HG03025 (cell line): ENCODE data around the gene UBE2G1.
A peak's percentile ranks its signal among the peaks of the same experiment; 100 is the strongest.
"Not testable (repeated sequence)": the region's sequence is repeated elsewhere in the genome, so short reads cannot be mapped to it uniquely, and the experiment has no call there.

Experiments
- ATAC-seq: cut with Tn5 transposase; IDR thresholded peaks from one replicate; pipeline ENCODE4 v1.9.1; 2021; ENCODE audit warnings: mild to moderate bottlenecking, moderate library complexity; ENCODE audit not compliant: unreplicated experiment, low FRiP score

The UBE2G1 gene

GRCh38 chr17:4366327-4367063 is at the start of gene UBE2G1:
Gene UBE2G1, minus strand, starts transcription at chr17:4366675. Its CDS starts 359 bp downstream, at chr17:4366316.
- ATAC-seq, result peak; percentile 65

- ATAC-seq, result no peak
Measured at GRCh38 chr17:4412933-4413831, 46.7 kb upstream of the UBE2G1 start.

DNA sequence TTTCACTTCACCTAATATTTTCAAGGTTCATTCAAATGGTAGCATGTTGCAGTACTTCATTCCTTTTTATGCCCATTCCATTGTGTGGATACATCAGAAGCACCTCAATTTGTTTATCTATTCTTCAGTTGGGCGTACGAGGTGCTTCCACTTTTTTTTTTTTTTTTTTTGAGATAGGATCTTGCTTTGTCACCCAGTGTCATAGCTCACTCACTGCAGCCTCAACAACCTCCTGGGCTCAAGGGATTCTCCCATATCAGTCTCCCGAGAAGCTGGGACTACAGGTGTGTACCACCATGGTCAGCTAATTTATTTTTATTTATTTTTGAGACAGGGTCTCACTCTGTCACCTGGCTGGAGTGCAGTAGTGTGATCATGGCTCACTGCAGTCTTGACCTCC is 44.7 kb upstream of the UBE2G1 start:
- ATAC-seq, result no peak

DNA sequence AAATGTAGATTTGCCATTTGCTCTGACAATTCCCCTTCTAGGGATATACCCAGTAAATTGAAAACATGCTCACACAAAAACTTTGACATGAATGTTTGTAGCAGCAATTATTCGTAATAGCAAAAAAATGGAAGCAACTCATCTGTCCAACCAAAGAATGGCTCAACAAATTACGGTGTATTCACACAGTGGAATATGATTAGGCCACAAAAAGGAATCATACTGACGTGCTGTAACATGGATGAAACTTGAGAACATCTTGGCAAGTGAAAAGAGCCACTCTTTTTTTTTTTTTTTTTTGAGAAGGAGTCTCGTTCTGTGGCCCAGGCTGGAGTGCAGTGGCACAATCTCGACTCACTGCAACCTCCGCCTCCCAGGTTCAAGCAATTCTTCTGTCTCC is 43.2 kb upstream of the UBE2G1 start:
- no peak for ATAC-seq

- no peak for ATAC-seq
Measured at GRCh38 chr17:4407851-4408250, 41.4 kb upstream of the UBE2G1 start.

- no peak for ATAC-seq
Measured at GRCh38 chr17:4407216-4407615, 40.7 kb upstream of the UBE2G1 start.

- no peak for ATAC-seq
Measured at GRCh38 chr17:4406386-4406785, 39.9 kb upstream of the UBE2G1 start.

- ATAC-seq, result no peak
Measured at GRCh38 chr17:4405699-4406098, 39.2 kb upstream of the UBE2G1 start.

DNA sequence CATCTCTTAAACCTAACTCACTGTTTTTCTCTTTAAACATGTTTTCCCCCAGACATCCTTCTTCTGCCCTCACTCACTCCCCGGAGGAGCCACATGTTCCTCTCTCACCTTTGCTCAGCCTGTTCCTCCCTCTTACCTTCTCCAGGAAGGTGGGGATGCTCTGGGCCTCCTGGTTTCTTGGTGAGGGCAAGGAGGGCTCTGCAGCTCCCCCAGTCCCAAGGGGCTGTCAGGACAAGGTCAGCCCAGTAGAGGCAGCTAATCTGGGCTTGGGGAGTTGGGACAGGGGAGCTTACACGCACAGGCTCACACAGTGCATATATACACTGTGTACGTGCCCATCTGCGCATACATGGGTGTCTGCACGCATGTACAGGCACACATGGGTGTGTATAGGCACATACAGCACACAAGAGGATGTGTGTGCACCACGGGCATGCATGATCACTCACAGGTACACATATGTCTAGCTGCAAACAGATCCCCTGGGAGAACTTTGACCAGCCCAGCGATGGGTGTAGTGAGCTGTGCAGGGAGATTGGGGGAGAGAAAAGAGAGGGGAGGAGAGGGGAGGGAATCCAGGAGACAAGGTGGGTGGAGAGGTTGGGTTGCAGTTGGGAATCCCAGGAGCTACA is 38.7 kb upstream of the UBE2G1 start:
- no peak for ATAC-seq

GRCh38 chr17:4397840-4398239 is 31.4 kb upstream of the UBE2G1 start:
- ATAC-seq, result no peak

- ATAC-seq, result no peak
Measured at GRCh38 chr17:4395111-4395478, 28.6 kb upstream of the UBE2G1 start.

DNA sequence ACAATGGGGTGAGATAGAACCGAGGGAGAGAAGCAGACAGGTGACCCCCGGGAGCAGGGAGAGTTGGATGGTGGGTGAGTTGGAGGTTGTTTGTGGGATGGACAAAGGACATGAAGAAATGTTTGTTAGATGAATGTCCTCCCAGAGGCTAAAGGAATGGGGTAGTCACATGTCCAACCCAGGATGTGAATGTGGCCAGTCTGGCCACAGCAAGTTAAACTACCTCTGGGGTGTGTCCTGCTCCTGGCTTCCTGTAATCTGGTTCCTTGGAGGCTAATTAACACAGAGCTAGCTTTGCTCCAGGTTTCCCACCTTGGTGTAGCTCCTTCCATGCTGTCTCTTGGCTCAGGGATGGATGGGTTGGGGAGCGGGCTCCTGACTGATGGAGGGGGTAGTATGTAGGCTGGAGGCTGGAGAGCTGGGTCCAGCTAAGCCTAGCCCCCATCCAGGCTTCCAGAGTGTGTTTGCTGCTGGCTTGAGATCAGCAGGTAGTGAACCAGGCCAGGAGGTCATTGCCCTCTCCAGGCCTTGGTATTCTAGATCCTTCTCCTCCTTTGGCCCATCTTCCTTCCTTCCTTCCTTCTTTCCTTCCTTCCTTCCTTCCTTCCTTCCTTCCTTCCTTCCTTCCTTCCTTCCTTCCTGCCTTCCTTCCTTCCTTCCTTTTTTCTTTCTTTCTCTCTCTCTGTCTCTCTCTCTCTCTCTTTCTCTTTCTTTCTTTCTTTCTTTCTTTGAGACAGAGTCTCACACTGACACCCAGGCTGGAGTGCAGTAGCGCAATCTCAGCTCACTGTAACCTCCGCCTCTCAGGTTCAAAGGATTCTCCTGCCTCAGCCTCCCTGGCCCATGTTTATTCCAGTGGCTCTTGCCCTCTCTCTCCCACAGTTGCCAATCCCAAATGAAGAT is 28.0 kb upstream of the UBE2G1 start:
- ATAC-seq, result no peak

DNA sequence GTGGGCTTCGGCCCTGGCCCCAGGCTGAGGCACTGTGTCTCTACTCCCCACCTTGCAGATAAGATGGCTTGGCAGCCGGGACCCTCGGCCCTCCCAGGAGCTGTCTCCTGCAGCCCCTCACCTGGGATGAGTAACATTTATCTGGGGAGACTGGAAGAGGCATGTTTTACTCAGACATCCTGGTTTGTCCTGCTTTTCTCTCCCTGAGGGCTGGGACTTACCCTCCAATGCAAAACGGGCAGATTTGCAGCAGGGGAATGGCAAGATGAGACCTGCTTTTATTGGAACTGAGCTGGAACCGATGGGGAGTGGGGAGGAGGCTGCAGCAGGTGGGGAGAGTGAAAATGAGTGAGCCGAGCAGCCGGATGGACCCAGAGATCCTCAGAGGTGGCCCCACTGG is 27.3 kb upstream of the UBE2G1 start:
- ATAC-seq, result no peak

- ATAC-seq, result no peak
Measured at GRCh38 chr17:4389079-4389478, 22.6 kb upstream of the UBE2G1 start.

GRCh38 chr17:4387137-4387536 is 20.7 kb upstream of the UBE2G1 start:
- no peak for ATAC-seq

DNA sequence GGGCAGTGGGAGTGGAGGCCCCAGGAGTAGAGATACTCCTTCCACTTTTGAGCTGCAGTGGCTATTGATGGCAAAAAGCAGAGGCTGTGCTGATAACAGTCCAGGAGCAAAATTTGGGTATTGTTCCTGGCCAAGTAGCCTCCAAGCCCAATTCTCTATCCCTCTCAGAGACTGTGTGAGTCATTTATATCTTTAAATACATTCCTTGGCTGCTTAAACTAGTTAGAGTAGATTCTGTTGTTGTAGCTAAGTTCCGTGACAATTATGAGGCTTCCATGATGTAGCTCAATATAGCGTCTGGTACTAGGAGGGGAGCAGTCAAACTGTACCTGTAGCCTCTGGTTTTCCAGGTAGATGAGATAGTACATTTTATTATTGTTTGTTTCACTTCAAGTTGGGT is 19.9 kb upstream of the UBE2G1 start:
- no peak for ATAC-seq

- no peak for ATAC-seq
Measured at GRCh38 chr17:4381690-4382671, 15.5 kb upstream of the UBE2G1 start.

DNA sequence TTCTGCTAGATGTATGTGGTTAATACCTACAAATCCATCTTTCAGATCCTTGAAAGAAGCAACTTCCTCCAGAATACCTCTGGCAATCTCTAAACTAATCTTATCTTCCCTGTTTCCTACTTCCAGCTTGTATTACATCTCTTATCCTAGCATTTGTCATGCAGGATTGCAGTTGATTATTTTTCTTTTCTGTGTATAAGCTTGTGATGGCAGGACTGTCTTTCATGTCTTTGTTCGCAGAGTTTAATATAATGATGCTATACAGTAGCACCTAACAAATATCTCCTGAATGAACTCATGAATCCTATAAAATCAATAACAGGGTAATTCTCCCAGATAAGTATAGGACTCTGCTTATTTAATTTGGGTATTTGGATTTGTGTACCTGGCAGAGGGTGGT is 12.2 kb upstream of the UBE2G1 start:
- no peak for ATAC-seq

DNA sequence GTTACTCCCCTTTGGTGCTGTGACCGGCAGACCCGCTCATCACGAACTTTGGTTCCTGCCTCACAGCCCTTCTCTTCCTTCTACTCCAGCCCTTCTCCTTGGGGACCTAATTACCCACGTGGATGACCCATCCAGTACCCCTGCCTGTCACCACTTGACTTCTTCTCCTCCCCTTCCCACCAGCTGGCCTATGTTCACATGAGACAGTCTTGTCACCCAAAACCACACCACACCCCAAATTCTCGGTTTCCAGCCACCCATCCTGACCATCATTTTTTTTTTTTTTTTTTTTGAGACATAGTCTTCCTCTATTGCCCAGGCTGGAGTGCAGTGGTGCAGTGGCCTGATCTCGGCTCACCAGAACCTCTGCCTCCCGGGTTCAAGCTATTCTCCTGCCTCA is 10.8 kb upstream of the UBE2G1 start:
- not testable (repeated sequence) for ATAC-seq
